ENCODE data around the gene MAP3K19. TPM values are rescaled to one million over a fixed set of nuclear protein-coding genes. Genes with fewer than 3 reads are reported as not detected.
"Not testable (repeated sequence)": the region's sequence is repeated elsewhere in the genome, so short reads cannot be mapped to it uniquely, and the experiment has no call there.

Gene MAP3K19
- total RNA-seq, 3 donors from 2014 or later: not detected

- TF ChIP-seq CTCF (IDR thresholded peaks at IDR 0.05): no peak
- peaks cover 13% of the 10 kb centered on the region for H3K4me1 ChIP-seq (ENCODE audit: low read depth)
- DNase-seq (no peak), ATAC-seq (no peak)
- no peak overlapping the region for H3K4me3 ChIP-seq
- intact Hi-C loops (cut with DNase I, micrococcal nuclease): no loop called here
- no peaks in the 10 kb centered on the region for H3K9me3 ChIP-seq
- H3K36me3 ChIP-seq (ENCODE audit: low read depth): no peaks in the 10 kb centered on the region
Observed at GRCh38 chr2:135050684-135051083, 3.4 kb upstream of the MAP3K19 start.

GRCh38 chr2:135050132-135050531, 2.9 kb upstream of the MAP3K19 start:
- Histone ChIP-seq H3K36me3 (ENCODE audit: low read depth) (no peaks in the 10 kb centered on the region), H3K4me3 (no peak overlapping the region), H3K4me1 (ENCODE audit: low read depth) (peaks cover 13% of the 10 kb centered on the region), H3K9me3 (no peaks in the 10 kb centered on the region)
- TF ChIP-seq CTCF (IDR thresholded peaks at IDR 0.05): no peak
- intact Hi-C loops (cut with DNase I, micrococcal nuclease): no loop called here
- no peak for DNase-seq
- no peak for ATAC-seq

GRCh38 chr2:135048122-135048521, 875 bp upstream of the MAP3K19 start:
- H3K4me3 ChIP-seq: no peak overlapping the region
- H3K9me3 ChIP-seq: no peaks in the 10 kb centered on the region
- H3K36me3 ChIP-seq (ENCODE audit: low read depth): no peaks in the 10 kb centered on the region
- no peak for ATAC-seq
- TF ChIP-seq CTCF (IDR thresholded peaks at IDR 0.05): no peak
- H3K4me1 ChIP-seq (ENCODE audit: low read depth): no peaks in the 10 kb centered on the region
- no peak for DNase-seq
- intact Hi-C loops (cut with DNase I, micrococcal nuclease): no loop called here

GRCh38 chr2:135043345-135043744, 3.9 kb downstream of the MAP3K19 start:
- DNase-seq (peak in 1 of 3 donors; percentile 18), ATAC-seq (no peak)
- no peak for TF ChIP-seq CTCF (IDR thresholded peaks at IDR 0.05)
- Histone ChIP-seq H3K9me3 (no peaks in the 10 kb centered on the region), H3K4me3 (no peak overlapping the region), H3K4me1 (ENCODE audit: low read depth) (no peaks in the 10 kb centered on the region), H3K36me3 (ENCODE audit: low read depth) (no peaks in the 10 kb centered on the region)
- intact Hi-C loops (cut with DNase I, micrococcal nuclease): no loop called here

- ATAC-seq (no peak), DNase-seq (no peak)
- Histone ChIP-seq H3K4me3 (no peak overlapping the region), H3K36me3 (ENCODE audit: low read depth) (no peaks in the 10 kb centered on the region), H3K9me3 (no peaks in the 10 kb centered on the region), H3K4me1 (ENCODE audit: low read depth) (no peaks in the 10 kb centered on the region)
- no peak for TF ChIP-seq CTCF (IDR thresholded peaks at IDR 0.05)
- intact Hi-C loops (cut with DNase I, micrococcal nuclease): no loop called here
Observed at GRCh38 chr2:135037831-135038230, 9.4 kb downstream of the MAP3K19 start.

GRCh38 chr2:135033216-135033615, 14.0 kb downstream of the MAP3K19 start:
- H3K9me3 ChIP-seq; intact Hi-C loops (cut with DNase I, micrococcal nuclease); H3K4me3 ChIP-seq; H3K36me3 ChIP-seq (ENCODE audit: low read depth); DNase-seq; H3K4me1 ChIP-seq (ENCODE audit: low read depth); ATAC-seq: not testable (repeated sequence)
